HCT116 (cell line): ENCODE results near the gene PLEKHA5.

Experiments
- FOSL1 ChIP-seq: IDR thresholded peaks from 2 replicates; pipeline ENCODE4 v1.6.1; 2012; ENCODE audit warnings: low read depth
- POLR2AphosphoS5 ChIP-seq: IDR thresholded peaks from 2 replicates; pipeline ENCODE4 v1.6.1; 2011; ENCODE audit warnings: mild to moderate bottlenecking, low read depth, low read length, moderate library complexity
- TF ChIP-seq, protein P1 (sequence below), 3 experiments: fragments of 200-600 bp in 1 of 3; sonication (generic) in 1 of 3; IDR thresholded peaks in 2 of 3; conservative IDR thresholded peaks in 1 of 3; 2 replicates each; pipeline ENCODE4 v1.5.1; 2012 to 2017; ENCODE audit warnings: low read depth in 2 of 3, low read length in 2 of 3, antibody characterized with exemption in 1 of 3, borderline replicate concordance in 1 of 3, control low read depth in 1 of 3, mild to moderate bottlenecking in 1 of 3, mixed read lengths in 1 of 3, mixed run types in 1 of 3, moderate library complexity in 1 of 3; ENCODE audit not compliant: insufficient read depth in 1 of 3

DNA sequence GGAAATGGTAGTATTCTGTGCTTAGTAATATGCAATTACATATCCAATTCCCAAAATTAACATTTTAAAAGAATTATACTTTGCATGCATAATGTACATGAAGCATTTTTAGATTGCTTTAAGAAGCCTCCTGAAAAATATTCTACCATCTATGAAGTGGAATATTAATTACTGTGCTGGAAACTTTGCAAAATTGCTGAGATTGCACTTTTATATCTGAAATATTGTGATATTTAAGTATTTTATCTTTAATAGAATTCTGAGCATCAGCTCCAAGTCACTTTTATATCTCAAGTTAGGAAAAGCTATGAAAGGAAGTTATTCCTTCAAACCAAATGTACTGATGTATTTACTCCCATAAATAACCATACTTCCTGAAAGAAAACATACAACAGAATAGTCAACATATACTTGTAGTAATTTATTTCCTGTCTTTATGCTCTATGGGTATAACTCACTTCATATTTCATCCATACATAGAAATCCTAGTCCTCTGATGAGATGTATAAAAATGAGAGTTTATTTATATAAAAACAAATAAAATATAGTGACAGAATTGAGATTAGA, 152.7 kb downstream of the PLEKHA5 start:
- no peak for TF ChIP-seq POLR2AphosphoS5
- TF ChIP-seq, protein P1, sequence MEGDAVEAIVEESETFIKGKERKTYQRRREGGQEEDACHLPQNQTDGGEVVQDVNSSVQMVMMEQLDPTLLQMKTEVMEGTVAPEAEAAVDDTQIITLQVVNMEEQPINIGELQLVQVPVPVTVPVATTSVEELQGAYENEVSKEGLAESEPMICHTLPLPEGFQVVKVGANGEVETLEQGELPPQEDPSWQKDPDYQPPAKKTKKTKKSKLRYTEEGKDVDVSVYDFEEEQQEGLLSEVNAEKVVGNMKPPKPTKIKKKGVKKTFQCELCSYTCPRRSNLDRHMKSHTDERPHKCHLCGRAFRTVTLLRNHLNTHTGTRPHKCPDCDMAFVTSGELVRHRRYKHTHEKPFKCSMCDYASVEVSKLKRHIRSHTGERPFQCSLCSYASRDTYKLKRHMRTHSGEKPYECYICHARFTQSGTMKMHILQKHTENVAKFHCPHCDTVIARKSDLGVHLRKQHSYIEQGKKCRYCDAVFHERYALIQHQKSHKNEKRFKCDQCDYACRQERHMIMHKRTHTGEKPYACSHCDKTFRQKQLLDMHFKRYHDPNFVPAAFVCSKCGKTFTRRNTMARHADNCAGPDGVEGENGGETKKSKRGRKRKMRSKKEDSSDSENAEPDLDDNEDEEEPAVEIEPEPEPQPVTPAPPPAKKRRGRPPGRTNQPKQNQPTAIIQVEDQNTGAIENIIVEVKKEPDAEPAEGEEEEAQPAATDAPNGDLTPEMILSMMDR (IDR thresholded peaks at IDR 0.05 in 2 of 3, conservative IDR thresholded peaks at IDR 0.05 in 1 of 3; ENCODE audit: borderline replicate concordance in 1 of 3, insufficient read depth in 1 of 3, low read depth in 2 of 3, low read length in 2 of 3): no peak
- TF ChIP-seq FOSL1: no peak
